ENCODE data around the gene EXPH5.

DNA sequence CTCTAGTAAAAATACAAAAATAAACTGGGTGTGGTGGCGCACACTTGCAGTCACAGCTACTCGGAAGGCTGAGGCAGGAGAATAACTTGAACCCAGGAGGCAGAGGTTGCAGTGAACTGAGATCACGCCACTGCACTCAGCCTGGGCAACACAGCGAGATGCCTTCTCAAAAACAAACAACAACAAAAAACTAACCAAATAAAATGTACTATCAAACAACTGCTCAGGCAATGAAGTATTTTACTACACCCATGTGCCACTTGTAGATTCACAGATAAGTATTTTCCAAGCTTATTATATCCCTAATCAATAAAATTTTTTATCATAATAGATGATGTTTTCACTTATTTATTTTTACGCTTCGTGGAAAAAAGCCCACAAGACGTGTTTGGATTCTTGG, 127.2 kb downstream of the EXPH5 start:
- TF ChIP-seq, protein P1, sequence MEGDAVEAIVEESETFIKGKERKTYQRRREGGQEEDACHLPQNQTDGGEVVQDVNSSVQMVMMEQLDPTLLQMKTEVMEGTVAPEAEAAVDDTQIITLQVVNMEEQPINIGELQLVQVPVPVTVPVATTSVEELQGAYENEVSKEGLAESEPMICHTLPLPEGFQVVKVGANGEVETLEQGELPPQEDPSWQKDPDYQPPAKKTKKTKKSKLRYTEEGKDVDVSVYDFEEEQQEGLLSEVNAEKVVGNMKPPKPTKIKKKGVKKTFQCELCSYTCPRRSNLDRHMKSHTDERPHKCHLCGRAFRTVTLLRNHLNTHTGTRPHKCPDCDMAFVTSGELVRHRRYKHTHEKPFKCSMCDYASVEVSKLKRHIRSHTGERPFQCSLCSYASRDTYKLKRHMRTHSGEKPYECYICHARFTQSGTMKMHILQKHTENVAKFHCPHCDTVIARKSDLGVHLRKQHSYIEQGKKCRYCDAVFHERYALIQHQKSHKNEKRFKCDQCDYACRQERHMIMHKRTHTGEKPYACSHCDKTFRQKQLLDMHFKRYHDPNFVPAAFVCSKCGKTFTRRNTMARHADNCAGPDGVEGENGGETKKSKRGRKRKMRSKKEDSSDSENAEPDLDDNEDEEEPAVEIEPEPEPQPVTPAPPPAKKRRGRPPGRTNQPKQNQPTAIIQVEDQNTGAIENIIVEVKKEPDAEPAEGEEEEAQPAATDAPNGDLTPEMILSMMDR (IDR thresholded peaks at IDR 0.05), result no peak
- no peak for TF ChIP-seq EP300 (IDR thresholded peaks at IDR 0.05)

All from esophagus muscularis mucosa (tissue), 3 donors.